Osteoblast (primary cell): Measurements from ENCODE around the gene PHKB. TPM values are rescaled to one million over a fixed set of nuclear protein-coding genes. Genes with fewer than 3 reads are reported as not detected.

Source experiments
- DNase-seq: peaks from one replicate; pipeline ENCODE4 v3.0.0; 2011; ENCODE audit warnings: low spot score, mixed read lengths; ENCODE audit not compliant: insufficient read length; ENCODE audit errors: missing footprints
- H2AFZ ChIP-seq: 2 replicates; pipeline ENCODE4 v1.6.0; 2011; ENCODE audit warnings: mild to moderate bottlenecking, low read length
- H3K27ac ChIP-seq: 2 replicates; pipeline ENCODE4 v1.5.1; 2011; ENCODE audit warnings: mild to moderate bottlenecking, low read depth, low read length, moderate library complexity
- H3K27me3 ChIP-seq: 2 replicates; pipeline ENCODE4 v1.6.0; 2012; ENCODE audit warnings: mild to moderate bottlenecking, control low read depth, inconsistent platforms, low read length, moderate library complexity; ENCODE audit not compliant: insufficient read depth
- H3K36me3 ChIP-seq: 2 replicates; pipeline ENCODE4 v1.5.1; 2011; ENCODE audit warnings: mild to moderate bottlenecking, low read length, control low read depth, moderate library complexity; ENCODE audit not compliant: insufficient read depth
- H3K4me1 ChIP-seq: 2 replicates; pipeline ENCODE4 v1.5.1; 2011; ENCODE audit warnings: mild to moderate bottlenecking, low read length, control low read depth, moderate library complexity; ENCODE audit not compliant: insufficient read depth
- H3K4me2 ChIP-seq: 2 replicates; pipeline ENCODE4 v1.6.0; 2011; ENCODE audit warnings: mild to moderate bottlenecking, low read length; ENCODE audit not compliant: insufficient read depth
- H3K4me3 ChIP-seq: fragments of 200-600 bp; sonication (generic); 3 replicates; pipeline ENCODE4 v1.5.1; 2012; ENCODE audit warnings: mild to moderate bottlenecking, low read length, inconsistent platforms; ENCODE audit not compliant: insufficient read depth
- H3K79me2 ChIP-seq: 2 replicates; pipeline ENCODE4 v1.6.0; 2012; ENCODE audit warnings: mild to moderate bottlenecking, low read length, control low read depth, inconsistent platforms; ENCODE audit not compliant: insufficient read depth
- H3K9me3 ChIP-seq: 2 replicates; pipeline ENCODE4 v1.5.1; 2011; ENCODE audit warnings: low read depth, low read length, control low read depth
- H4K20me1 ChIP-seq: 2 replicates; pipeline ENCODE4 v1.6.0; 2012; ENCODE audit warnings: mild to moderate bottlenecking, low read length, control low read depth; ENCODE audit not compliant: insufficient read depth
- CTCF ChIP-seq: IDR thresholded peaks from 2 replicates; pipeline ENCODE4 v1.5.1; 2011; ENCODE audit warnings: mild to moderate bottlenecking, low read depth, low read length, moderate library complexity; ENCODE audit errors: extremely low read depth
- total RNA-seq: library from RNA; depleted of rRNA; stranded (reverse); fragments of >200 nt; gene quantifications from 2 replicates; pipeline ENCODE4 v1.2.3, GENCODE V29; 2012

The PHKB gene
- total RNA-seq, 1 donor, result 76.4 TPM

DNA sequence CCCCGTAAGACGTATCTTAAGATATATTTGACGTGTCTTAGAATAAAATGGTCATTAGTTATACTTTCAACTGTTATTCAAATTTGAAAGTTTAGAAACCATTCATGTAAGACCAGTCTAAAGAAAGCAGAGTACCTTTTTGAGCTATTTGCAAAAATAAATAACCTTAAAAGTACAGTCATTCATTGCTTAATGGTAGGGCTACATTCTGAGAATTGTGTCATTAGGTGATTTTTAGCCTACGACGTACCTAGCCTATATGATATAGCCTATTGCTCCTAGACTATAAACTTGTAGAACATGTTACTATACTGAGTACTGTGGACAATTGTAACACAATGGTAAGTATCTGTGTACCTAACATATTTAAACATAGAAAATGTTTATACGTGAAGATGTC is 139.2 kb downstream of the PHKB start:
- Histone ChIP-seq H4K20me1 (no peaks in the 10 kb centered on the region), H3K4me2 (no peak overlapping the region)
- no peak for DNase-seq

GRCh38 chr16:47604306-47604705 is 143.2 kb downstream of the PHKB start:
- no peak overlapping the region for H3K4me3 ChIP-seq
- H3K4me2 ChIP-seq, result no peak overlapping the region
- no peaks in the 10 kb centered on the region for H3K4me1 ChIP-seq
- H3K79me2 ChIP-seq, result no peaks in the 10 kb centered on the region
- H3K9me3 ChIP-seq, result no peaks in the 10 kb centered on the region
- no peaks in the 10 kb centered on the region for H3K27me3 ChIP-seq
- no peak for TF ChIP-seq CTCF
- no peak for DNase-seq
- no peak overlapping the region for H3K27ac ChIP-seq
- no peak overlapping the region for H2AFZ ChIP-seq
- no peaks in the 10 kb centered on the region for H4K20me1 ChIP-seq
- no peaks in the 10 kb centered on the region for H3K36me3 ChIP-seq

More for the DNA sequence above, 139.2 kb downstream of the PHKB start:
- no peaks in the 10 kb centered on the region for H3K27me3 ChIP-seq
- H3K4me3 ChIP-seq, result no peak overlapping the region
- TF ChIP-seq CTCF, result no peak
- H3K4me1 ChIP-seq, result no peaks in the 10 kb centered on the region
- H3K36me3 ChIP-seq, result peaks cover 4% of the 10 kb centered on the region
- no peak overlapping the region for H2AFZ ChIP-seq
- no peaks in the 10 kb centered on the region for H3K9me3 ChIP-seq
- no peaks in the 10 kb centered on the region for H3K79me2 ChIP-seq
- no peak overlapping the region for H3K27ac ChIP-seq

GRCh38 chr16:47611042-47611441 is 149.9 kb downstream of the PHKB start:
- no peak overlapping the region for H2AFZ ChIP-seq
- H3K4me1 ChIP-seq, result no peaks in the 10 kb centered on the region

DNA sequence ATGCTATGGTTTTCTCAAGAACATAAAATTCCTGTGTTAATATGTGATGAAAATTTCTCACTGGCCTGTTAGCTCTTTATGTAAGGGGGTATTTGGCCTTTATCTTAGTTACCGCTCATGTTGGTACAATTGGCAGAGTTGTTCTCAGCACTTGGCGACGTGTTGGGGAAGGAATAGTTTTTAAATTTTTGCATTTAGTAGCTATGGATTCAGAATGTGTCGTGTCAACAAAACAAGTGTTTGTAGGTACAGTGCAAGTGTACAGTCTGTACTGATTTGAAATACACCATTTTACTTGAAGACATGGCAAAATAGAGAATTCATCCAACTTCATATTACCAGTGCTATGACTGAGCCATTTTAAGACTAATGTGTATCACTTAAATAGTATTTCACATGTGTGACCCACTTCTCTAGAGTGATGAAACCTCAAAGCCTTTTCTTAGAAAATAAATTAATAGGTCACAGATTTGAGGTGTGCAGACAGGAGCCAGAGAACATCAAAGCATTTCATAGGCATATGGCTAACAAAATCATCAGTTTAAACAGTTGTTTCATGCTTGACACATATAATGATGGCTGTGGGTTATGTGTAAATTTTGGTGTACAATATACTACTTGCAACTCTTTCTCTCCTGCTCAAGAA is 150.8 kb downstream of the PHKB start:
- H3K9me3 ChIP-seq, result no peaks in the 10 kb centered on the region
- no peak overlapping the region for H3K4me3 ChIP-seq
- H2AFZ ChIP-seq, result no peak overlapping the region
- no peaks in the 10 kb centered on the region for H4K20me1 ChIP-seq
- no peaks in the 10 kb centered on the region for H3K36me3 ChIP-seq
- no peaks in the 10 kb centered on the region for H3K4me1 ChIP-seq
- no peaks in the 10 kb centered on the region for H3K79me2 ChIP-seq
- DNase-seq, result no peak
- no peak overlapping the region for H3K4me2 ChIP-seq
- no peak overlapping the region for H3K27ac ChIP-seq
- no peaks in the 10 kb centered on the region for H3K27me3 ChIP-seq
- TF ChIP-seq CTCF, result no peak

More at GRCh38 chr16:47611042-47611441, 149.9 kb downstream of the PHKB start:
- Histone ChIP-seq H3K4me2 (no peak overlapping the region), H3K4me3 (no peak overlapping the region), H3K27ac (no peak overlapping the region), H4K20me1 (no peaks in the 10 kb centered on the region), H3K27me3 (no peaks in the 10 kb centered on the region), H3K36me3 (no peaks in the 10 kb centered on the region), H3K79me2 (no peaks in the 10 kb centered on the region), H3K9me3 (no peaks in the 10 kb centered on the region)
- TF ChIP-seq CTCF, result no peak
- no peak for DNase-seq
